ENCODE results near the gene LMNTD1.

LMNTD1 gene

DNA sequence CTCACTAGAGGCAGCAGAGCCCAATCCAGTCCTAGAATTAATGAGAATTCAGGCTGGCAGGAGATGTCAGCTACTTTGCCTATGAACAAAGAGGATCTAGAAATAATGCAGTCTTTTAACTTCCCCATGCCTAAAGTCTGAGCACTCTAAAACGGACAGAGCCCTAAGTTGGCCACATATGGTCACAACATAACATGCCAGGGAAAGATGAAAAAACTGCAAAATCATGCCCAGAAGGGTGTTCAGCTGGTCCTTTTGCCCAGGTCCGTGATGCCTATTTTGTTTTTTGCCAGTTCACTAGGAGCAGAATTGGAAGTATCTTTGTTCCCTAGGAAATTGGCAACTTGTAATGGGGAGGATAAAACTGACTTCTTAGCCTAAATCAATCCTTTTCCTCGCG, 20.3 kb upstream of the LMNTD1 start:
- Histone ChIP-seq H3K27ac (no peak overlapping the region), H3K4me1 (no peaks in the 10 kb centered on the region), H3K9me3 (ENCODE audit: control insufficient read depth, low read length) (no peaks in the 10 kb centered on the region), H3K27me3 (ENCODE audit: control insufficient read depth, insufficient read depth, low read length) (no peaks in the 10 kb centered on the region), H3K9ac (no peak overlapping the region), H3K79me2 (no peaks in the 10 kb centered on the region), H2AFZ (no peak overlapping the region), H3K4me3 (ENCODE audit: low read depth, low read length) (no peak overlapping the region), H3K4me2 (ENCODE audit: low read length) (no peak overlapping the region), H3K36me3 (ENCODE audit: control insufficient read depth, insufficient read depth, low read length) (no peaks in the 10 kb centered on the region)
- TF ChIP-seq, protein P1, sequence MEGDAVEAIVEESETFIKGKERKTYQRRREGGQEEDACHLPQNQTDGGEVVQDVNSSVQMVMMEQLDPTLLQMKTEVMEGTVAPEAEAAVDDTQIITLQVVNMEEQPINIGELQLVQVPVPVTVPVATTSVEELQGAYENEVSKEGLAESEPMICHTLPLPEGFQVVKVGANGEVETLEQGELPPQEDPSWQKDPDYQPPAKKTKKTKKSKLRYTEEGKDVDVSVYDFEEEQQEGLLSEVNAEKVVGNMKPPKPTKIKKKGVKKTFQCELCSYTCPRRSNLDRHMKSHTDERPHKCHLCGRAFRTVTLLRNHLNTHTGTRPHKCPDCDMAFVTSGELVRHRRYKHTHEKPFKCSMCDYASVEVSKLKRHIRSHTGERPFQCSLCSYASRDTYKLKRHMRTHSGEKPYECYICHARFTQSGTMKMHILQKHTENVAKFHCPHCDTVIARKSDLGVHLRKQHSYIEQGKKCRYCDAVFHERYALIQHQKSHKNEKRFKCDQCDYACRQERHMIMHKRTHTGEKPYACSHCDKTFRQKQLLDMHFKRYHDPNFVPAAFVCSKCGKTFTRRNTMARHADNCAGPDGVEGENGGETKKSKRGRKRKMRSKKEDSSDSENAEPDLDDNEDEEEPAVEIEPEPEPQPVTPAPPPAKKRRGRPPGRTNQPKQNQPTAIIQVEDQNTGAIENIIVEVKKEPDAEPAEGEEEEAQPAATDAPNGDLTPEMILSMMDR (IDR thresholded peaks at IDR 0.05), result no peak

DNA sequence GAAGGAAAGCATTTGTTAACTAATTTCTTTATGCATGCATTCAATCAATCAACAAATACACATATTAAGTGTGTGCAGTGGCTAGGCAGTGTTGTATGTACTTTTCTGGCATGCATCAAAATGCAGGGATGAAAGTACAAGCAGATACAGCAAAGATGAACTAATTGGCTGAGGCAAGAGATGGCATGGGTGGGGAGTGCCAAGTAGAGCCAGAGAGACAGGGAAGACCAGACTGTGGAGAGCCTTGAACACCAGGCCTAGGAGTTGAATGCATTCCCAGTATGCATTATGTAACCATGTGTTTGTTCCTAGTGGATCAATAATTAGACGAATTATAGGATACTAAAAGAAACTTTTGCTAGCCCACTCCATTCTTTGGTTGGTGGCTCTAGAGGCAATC, 17.3 kb upstream of the LMNTD1 start:
- no peaks in the 10 kb centered on the region for H3K36me3 ChIP-seq (ENCODE audit: control insufficient read depth, insufficient read depth, low read length)
- H3K27ac ChIP-seq, result no peak overlapping the region
- no peaks in the 10 kb centered on the region for H3K27me3 ChIP-seq (ENCODE audit: control insufficient read depth, insufficient read depth, low read length)
- no peaks in the 10 kb centered on the region for H3K4me1 ChIP-seq
- no peak overlapping the region for H2AFZ ChIP-seq
- no peak overlapping the region for H3K9ac ChIP-seq
- H3K4me2 ChIP-seq (ENCODE audit: low read length), result no peak overlapping the region
- no peaks in the 10 kb centered on the region for H3K9me3 ChIP-seq (ENCODE audit: control insufficient read depth, low read length)
- no peaks in the 10 kb centered on the region for H3K79me2 ChIP-seq
- TF ChIP-seq, protein P1 (IDR thresholded peaks at IDR 0.05), result no peak
- H3K4me3 ChIP-seq (ENCODE audit: low read depth, low read length), result no peak overlapping the region

DNA sequence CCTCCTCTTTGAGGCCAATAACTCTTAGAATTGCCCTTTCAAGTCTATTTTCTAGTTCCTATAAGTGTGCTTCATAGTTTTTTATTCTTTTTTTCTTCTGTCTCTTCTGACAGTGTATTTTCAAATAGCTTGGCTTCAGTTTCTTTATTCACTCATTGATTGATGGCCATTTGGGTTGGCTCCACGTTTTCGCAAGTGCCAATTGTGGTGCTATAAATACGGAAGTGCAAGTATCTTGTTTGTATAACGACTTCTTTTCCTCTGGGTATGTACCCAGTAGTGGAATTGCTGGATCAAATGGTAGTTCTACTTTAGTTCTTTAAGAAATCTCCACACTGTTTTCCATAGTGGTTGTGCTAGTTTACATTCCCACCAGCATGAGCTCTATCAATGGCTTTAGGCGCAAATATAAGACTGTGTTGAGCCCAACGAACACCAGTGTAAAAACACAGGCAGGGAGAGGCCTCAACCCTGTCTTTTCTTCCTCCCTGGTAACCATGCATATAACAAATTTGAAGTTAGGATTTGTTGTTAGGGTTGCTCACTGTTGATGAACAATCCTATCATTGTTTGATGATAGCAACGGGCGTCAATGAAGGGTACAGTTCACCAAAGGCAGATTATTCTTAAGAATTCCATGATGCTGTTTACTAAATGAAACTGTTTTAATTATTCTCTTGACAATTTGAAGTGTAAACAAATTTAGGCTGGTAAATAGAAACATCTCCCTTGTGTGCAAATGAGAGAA, 13.3 kb upstream of the LMNTD1 start:
- H3K4me1 ChIP-seq, result no peaks in the 10 kb centered on the region
- H3K9ac ChIP-seq, result no peak overlapping the region
- no peak overlapping the region for H2AFZ ChIP-seq
- H3K9me3 ChIP-seq (ENCODE audit: control insufficient read depth, low read length), result no peaks in the 10 kb centered on the region
- no peaks in the 10 kb centered on the region for H3K36me3 ChIP-seq (ENCODE audit: control insufficient read depth, insufficient read depth, low read length)
- H3K4me3 ChIP-seq (ENCODE audit: low read depth, low read length), result no peak overlapping the region
- H3K4me2 ChIP-seq (ENCODE audit: low read length), result no peak overlapping the region
- H3K27me3 ChIP-seq (ENCODE audit: control insufficient read depth, insufficient read depth, low read length), result no peaks in the 10 kb centered on the region
- H3K79me2 ChIP-seq, result no peaks in the 10 kb centered on the region
- TF ChIP-seq, protein P1 (IDR thresholded peaks at IDR 0.05), result no peak
- H3K27ac ChIP-seq, result no peak overlapping the region

DNA sequence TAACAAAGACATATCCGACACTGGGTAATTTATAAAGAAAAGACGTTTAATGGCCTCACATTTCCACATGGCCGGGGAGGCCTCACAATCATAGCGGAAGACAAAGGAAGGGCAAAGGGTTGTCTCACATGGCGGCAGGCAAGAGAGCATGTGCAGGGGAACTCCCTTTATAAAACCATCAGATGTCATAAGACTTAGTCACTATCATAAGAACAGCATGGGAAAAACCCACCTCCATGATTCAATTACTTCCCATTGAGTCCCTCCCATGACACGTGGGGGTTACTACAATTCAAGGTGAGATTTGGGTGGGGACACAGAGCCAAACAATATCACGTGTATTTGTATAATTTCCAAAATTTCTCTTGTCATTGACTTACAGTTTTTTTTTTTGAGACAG, 5.5 kb upstream of the LMNTD1 start:
- H3K4me2 ChIP-seq (ENCODE audit: low read length), result no peak overlapping the region
- TF ChIP-seq, protein P1 (IDR thresholded peaks at IDR 0.05), result no peak
- H2AFZ ChIP-seq, result no peak overlapping the region
- no peaks in the 10 kb centered on the region for H3K27me3 ChIP-seq (ENCODE audit: control insufficient read depth, insufficient read depth, low read length)
- no peaks in the 10 kb centered on the region for H3K36me3 ChIP-seq (ENCODE audit: control insufficient read depth, insufficient read depth, low read length)
- no peaks in the 10 kb centered on the region for H3K9me3 ChIP-seq (ENCODE audit: control insufficient read depth, low read length)
- no peak overlapping the region for H3K9ac ChIP-seq
- H3K4me3 ChIP-seq (ENCODE audit: low read depth, low read length), result no peak overlapping the region
- H3K27ac ChIP-seq, result no peak overlapping the region
- H3K4me1 ChIP-seq, result no peaks in the 10 kb centered on the region
- no peaks in the 10 kb centered on the region for H3K79me2 ChIP-seq

DNA sequence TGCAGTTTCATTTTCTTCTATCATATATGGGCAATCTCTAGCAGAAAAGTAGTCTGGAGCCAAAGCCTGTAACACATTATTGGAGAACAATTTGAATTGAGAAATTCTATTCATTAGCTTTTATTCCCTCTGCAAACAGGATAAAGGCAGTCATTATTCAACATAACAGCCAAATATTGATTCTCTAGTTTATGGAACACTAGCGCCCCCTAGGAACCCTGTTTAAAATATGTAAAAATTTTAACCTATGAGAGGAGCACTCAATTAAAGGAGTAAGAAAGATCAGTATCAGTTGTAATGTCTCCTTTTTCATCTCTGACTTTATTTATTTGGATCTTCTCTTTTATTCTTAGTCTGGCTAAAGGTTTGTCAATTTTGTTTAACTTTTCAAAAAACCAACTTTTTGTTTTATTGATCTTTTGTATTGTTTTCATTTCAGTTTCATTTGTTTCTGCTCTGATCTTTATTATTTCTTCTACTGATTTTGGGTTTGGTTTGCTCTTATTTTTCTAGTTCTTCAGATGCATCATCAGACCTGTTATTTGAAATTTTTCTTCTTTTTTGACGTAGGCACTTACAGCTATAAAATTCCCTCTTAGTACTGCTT, 4.8 kb upstream of the LMNTD1 start:
- H3K79me2 ChIP-seq, result no peaks in the 10 kb centered on the region
- no peak overlapping the region for H3K4me3 ChIP-seq (ENCODE audit: low read depth, low read length)
- no peaks in the 10 kb centered on the region for H3K4me1 ChIP-seq
- H2AFZ ChIP-seq, result no peak overlapping the region
- H3K4me2 ChIP-seq (ENCODE audit: low read length), result no peak overlapping the region
- no peaks in the 10 kb centered on the region for H3K36me3 ChIP-seq (ENCODE audit: control insufficient read depth, insufficient read depth, low read length)
- H3K9me3 ChIP-seq (ENCODE audit: control insufficient read depth, low read length), result no peaks in the 10 kb centered on the region
- TF ChIP-seq, protein P1 (IDR thresholded peaks at IDR 0.05), result no peak
- no peaks in the 10 kb centered on the region for H3K27me3 ChIP-seq (ENCODE audit: control insufficient read depth, insufficient read depth, low read length)
- no peak overlapping the region for H3K27ac ChIP-seq
- H3K9ac ChIP-seq, result no peak overlapping the region
